Measurements from ENCODE around the gene GRAMD1C.

The GRAMD1C gene

DNA sequence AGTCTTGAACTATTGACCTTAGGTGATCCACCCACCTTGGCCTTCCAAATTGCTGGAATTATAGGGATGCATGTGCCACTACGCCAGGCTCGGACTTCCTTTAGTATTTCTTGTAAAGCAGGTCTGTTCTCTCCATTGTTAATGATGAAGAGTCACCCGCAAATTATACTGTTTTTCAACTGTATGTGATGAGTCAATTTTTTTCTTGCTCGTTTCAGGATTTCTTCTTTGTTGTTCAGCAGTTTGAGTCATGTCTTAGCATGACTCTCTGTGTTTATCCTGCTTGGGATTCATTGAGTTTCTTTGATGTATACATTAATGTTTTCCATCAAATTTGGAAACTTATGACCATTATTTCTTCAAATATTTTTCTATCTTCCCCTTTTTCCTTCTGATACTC lies 28.9 kb downstream of the GRAMD1C start:
- no peak for DNase-seq (ENCODE audit: extremely low read depth, low read depth)
- TF ChIP-seq, protein P1, sequence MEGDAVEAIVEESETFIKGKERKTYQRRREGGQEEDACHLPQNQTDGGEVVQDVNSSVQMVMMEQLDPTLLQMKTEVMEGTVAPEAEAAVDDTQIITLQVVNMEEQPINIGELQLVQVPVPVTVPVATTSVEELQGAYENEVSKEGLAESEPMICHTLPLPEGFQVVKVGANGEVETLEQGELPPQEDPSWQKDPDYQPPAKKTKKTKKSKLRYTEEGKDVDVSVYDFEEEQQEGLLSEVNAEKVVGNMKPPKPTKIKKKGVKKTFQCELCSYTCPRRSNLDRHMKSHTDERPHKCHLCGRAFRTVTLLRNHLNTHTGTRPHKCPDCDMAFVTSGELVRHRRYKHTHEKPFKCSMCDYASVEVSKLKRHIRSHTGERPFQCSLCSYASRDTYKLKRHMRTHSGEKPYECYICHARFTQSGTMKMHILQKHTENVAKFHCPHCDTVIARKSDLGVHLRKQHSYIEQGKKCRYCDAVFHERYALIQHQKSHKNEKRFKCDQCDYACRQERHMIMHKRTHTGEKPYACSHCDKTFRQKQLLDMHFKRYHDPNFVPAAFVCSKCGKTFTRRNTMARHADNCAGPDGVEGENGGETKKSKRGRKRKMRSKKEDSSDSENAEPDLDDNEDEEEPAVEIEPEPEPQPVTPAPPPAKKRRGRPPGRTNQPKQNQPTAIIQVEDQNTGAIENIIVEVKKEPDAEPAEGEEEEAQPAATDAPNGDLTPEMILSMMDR (IDR thresholded peaks at IDR 0.05; ENCODE audit: low read depth, low read length), result no peak

DNA sequence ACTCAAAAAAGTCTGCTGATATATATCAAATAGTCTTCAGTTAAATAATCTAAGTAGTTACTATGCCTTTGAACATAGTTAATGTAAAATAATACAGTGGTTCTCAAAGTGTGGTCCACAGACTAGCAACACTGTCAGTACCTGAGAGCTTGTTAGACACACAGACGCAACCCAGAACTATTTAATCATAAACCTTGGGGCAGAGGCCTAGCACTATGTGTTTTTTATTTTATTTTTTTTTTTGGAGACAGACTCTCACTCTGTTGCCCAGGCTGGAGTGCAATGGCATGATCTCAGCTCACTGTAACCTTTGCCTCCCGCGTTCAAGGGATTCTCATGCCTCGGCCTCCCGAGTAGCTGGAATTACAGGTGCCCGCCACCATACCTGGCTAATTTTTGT lies 34.7 kb downstream of the GRAMD1C start:
- TF ChIP-seq, protein P1 (IDR thresholded peaks at IDR 0.05; ENCODE audit: low read depth, low read length), result no peak
- DNase-seq (ENCODE audit: extremely low read depth, low read depth), result no peak

DNA sequence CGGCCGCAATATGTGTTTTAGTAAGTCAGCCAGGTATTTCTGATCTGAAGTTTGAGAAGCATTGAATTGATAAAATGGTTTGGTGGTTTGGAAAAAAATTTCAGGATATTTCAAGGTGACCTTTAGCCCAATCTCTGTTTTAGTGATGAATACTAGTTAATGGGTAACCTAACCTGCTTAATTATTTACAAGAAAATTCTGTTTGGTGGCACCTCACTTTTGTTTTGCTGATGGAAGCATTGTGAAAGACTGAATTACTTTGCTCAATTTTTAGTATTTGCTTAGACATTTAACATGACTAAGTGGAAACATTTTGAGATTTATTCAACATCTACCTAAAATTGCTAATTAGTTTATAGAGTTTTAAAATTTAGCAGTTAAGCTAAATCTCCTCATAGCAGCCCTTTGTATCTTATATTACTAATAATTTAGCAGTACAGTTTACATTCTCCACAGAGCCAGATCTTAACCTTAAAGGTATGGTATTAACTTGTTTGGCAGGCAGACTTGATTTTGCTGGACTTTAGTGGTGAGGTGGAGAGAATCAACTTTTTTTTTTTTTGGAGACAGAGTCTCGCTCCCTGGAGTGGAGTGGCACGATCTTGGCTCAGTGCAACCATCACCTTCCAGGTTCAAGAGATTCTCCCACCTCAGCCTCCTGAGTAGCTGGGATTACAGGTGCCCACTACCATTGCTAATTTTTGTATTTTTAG lies 35.4 kb downstream of the GRAMD1C start:
- no peak for DNase-seq (ENCODE audit: extremely low read depth, low read depth)
- TF ChIP-seq, protein P1 (IDR thresholded peaks at IDR 0.05; ENCODE audit: low read depth, low read length), result no peak

DNA sequence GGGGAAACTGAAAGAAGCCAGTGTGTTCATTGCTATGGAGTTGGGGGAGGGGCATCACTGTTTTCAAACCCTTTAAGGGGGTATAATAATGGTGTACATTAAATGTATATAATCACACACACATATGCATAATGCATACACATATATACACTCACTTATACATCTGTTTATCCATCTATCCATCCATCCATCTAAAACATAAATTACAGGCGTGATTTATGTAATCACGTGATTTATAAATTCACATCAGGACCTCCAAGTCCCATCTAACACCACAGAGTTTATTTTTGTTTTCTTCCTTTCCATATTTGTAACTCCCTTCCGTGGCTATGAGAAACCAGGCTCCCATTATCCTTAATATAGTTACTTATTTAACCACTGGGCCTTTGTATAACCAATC lies 39.8 kb downstream of the GRAMD1C start:
- DNase-seq (ENCODE audit: extremely low read depth, low read depth), result no peak
- TF ChIP-seq, protein P1 (IDR thresholded peaks at IDR 0.05; ENCODE audit: low read depth, low read length), result no peak

DNA sequence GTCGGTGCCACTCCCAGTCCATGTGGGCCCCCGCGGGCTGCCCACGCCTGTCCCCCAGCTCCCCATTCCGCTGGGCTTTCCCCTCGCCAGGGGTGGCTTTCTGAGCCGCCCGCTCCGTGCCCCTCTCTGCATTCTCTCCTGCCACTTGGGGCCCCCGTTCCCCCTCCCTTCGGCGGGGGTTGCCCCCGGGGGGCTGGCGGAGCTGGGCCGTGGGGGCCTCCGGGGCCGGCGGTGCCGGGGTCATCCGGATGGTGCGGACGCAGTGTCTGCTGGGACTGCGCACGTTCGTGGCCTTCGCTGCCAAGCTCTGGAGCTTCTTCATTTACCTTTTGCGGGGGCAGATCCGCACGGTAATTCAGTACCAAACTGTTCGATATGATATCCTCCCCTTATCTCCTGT lies 46.5 kb downstream of the GRAMD1C start:
- TF ChIP-seq, protein P1 (IDR thresholded peaks at IDR 0.05; ENCODE audit: low read depth, low read length), result no peak
- DNase-seq (ENCODE audit: extremely low read depth, low read depth), result no peak

DNA sequence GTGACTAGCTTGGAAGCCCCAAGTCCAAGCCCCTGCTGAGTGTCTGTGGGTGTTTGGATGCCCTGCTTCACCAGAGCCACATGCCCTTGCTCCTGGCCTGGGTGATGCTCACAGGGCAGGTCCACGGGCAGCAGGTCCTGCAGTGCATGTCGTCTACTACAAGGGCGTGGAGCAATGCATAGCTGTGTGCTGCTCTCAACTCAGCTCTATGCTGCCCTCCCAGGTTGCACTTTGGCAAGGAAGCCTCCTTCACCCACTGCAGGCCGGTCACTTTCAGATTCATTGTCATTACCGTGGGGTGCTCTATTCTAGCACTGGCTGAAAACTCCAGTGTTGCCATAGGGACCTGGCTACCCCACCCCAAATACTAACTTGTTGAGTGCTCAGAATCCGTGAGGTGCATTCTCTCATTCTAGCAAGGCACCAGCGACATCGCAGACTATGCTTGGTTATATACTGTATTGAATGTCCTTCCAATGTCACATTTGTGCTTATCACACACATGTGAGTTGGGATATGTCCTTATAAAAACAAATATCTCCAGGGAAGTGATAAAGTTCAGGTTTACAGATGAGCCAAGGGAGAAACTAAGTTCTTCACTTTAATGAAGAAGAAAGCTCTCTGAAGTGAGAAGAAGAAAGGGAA lies 51.8 kb downstream of the GRAMD1C start:
- no peak for DNase-seq (ENCODE audit: extremely low read depth, low read depth)
- TF ChIP-seq, protein P1 (IDR thresholded peaks at IDR 0.05; ENCODE audit: low read depth, low read length), result no peak

DNA sequence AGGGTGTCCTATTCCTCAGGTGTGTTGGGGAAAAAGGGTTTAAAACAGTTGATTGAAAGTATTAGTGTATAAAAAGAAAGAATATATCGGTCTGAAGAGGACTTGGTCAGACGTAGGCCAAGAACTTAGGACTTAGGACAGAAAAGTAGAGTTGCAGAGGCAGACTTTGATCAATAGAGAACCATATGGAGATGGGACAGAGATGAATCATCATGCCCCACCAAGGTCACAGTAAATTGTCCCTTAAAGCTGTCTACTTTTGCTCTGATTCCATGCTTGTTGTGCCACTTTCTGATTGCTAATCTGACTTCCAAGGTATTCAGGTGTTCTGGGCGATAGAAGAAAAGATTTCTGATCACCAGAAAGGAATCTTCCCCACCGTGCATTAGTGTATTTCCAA lies 56.3 kb downstream of the GRAMD1C start:
- no peak for DNase-seq (ENCODE audit: extremely low read depth, low read depth)
- TF ChIP-seq, protein P1 (IDR thresholded peaks at IDR 0.05; ENCODE audit: low read depth, low read length), result no peak

Measured in AG09319 (cell line).